ENCODE measurements around the gene SSPN.

Gene SSPN

DNA sequence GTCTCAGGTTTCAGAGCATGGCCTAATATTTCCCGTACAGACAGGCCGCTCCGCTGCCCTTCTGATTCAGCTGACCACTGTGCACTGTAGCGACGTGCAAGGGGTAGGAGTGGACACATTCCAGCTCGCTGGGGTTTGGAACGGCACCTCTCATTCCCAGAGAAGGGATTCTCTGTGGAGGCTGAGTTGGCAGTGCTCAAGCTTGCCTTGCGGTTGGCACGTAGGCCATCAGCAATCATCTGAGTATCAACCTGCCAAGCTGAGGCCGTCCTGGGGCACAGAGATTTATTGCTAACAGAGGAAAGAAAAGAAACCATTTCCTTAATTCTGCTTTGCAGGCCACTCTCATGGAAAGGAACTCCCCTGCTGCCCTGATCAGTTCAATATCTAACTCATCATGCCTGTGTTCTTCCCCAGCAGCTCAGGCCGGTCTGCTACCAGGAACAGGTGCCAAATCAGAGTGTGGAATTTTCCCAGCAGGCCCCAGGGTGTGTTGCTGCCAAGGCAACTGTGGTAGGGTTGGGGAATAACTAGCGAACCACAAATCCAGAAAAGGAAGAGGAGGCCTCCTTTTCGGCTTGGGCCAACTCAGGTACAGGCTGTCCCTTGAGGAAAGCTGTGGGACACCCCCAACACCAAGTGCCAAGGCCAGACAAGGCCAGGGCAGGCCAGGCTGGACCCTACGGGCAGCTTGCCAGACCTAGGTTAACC lies 92.5 kb downstream of the SSPN start:
- DNase-seq: no peak

GRCh38 chr12:26290565-26290964 lies 95.2 kb downstream of the SSPN start:
- DNase-seq: no peak

DNA sequence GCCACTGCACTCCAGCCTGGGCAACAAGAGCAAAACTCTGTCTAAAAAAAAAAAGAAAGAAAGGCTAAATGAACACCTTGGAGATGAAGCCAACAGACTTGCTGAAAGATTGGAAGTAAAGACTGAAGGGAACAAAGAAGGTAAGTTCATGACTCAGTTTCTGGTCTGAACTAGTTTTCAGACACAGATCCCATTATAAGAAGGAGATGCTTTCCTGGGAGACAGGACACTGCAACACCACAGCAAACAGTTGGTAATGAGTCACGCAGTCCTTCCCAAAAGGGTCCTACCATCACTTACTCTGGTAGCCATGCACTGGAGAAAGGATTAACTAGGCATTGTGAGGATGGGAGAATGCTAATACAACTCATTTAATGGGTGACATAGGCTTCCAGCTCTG lies 97.2 kb downstream of the SSPN start:
- no peak for DNase-seq

- no peak for DNase-seq
Observed at GRCh38 chr12:26293612-26294011, 98.2 kb downstream of the SSPN start.

GRCh38 chr12:26295001-26295400 lies 99.6 kb downstream of the SSPN start:
- DNase-seq: no peak

- DNase-seq: no peak
Observed at GRCh38 chr12:26297396-26298070, 102.2 kb downstream of the SSPN start.

DNA sequence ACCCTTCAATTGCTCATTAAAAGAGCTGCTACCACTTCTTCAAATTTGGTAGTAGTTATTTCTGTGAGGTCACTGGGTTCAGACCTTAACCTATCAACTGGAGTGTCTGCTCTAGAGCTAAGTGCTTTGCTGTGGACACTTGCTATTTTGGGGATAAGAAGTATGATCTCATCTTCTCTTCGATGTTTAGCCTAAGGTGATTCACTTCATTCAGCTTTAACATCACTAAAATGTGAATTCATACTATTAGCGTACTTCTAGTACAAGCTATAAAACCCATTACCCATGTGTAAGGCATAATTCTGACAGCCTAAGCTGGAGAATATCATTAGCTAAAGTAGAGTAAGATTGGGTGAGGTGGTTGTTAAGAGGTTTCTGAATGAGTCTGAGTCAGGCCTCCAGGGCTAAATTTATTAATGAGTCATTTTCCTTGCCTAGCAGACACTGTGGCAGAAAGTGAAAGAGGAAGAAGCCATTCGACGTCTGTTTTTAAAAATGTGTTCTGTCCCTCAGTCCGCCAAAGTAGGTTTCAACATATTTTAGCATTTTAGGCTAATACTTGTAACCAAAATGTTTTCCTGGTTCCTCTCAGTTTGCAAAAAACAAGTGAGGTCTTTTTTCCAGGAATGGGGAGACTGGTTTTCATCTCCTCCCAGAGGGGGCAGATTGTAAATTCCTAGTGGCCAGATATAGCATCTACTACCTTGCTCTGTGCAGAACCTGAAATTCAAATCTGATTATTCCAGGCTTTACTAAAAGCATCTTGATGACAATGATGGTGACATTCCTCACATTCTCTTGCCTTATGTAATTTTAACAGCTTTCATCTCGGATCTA lies 103.6 kb downstream of the SSPN start:
- no peak for DNase-seq

GRCh38 chr12:26299751-26300150 lies 104.4 kb downstream of the SSPN start:
- DNase-seq: no peak
